Endometrium (tissue), 2 donors: ENCODE results near the gene TFAP2D.

Experiments used
- FAIRE-seq: peaks from 2 replicates; lab custom pipeline; 2012; peaks lifted over from hg19 to GRCh38; lab: Jason Lieb, UNC
- donor health status: control.
- donor health status: control.

TFAP2D gene

DNA sequence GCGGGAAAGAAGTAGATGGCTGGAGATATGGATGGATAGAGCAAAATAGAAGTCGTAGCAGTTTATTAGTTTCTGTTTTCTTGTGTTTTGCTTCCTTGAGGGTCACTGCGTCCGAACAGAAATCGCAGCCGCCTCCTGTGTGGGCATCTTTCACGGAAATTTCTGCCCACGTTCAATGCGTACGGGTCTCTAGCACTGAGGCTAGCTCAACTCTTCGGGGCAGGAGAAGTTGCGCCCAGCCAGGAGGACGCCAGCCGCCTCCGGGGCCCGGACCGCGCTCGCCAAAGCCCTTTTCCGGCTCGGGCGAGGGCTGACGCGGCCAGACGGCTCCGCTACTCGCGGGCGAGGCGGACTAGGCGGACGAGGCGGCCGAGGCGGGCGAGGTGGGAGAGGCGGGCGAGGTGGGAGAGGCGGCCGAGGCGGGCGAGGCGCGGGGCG, 106.2 kb downstream of the TFAP2D start:
- no peak for FAIRE-seq

DNA sequence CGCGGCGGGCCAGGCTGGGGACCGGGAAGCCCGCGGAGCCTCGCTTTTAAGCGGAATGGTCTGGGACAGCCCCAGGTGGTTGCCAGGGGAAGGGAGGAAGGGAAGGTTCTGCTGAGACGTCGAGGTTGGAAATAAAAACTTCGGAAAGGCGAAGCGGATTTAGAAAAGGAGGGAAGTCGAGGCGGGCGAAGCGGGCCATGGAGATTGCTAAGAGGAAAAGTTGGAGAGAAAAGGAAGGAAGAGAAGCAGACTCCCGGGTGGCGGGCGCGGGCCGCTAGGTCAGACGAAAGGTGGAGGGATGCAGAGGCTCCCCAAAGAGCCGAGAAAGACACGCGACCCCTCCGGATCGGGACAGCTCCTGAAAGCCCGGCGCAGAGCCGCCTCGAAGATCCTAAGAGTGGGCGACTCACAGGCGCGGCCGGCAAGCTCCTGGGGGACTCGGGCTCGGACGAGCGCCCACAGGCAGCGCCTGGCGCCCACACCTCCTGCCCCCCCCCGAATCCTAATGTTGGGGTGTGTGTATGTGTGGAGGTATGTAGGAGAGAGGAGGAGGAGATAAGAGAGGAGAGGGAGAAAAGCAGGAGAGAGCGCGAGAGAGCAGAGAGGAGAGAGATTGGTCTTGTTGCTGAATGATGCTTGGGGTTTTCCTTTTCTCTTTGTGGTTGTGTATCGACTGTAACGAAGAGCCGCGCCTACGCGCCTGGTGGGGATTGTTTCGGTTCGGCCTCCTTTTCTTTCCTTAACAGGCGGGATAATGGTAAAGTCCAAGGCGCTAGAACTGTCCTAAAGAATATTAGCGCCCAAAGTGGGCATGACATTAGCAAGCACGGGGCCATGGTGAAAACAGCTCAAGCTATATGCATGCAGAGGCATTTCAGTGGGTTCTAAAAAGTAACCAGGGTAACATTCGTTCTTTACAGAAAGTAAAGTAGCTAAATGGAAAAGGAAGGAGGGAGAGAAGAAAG, 106.9 kb downstream of the TFAP2D start:
- no peak for FAIRE-seq

DNA sequence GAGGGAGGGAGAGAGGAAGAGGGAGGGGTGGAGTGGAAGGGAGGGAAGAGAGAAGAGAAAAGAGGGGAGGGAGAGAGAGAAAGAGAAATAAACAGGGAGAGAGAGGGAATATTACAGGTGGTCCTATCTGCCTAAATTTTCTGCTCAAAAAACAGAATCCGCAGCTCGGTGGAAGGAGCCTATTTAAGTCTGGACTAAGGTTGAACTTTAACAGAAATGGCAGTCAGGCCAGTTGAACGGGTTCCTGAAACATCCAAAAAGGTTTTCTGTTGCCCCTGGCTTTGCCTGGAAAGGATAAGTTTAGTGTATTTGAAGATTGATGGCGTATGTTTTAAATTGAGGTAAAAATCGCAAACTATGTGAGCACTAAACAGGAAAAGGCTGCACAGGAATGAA, 107.5 kb downstream of the TFAP2D start:
- FAIRE-seq: no peak

DNA sequence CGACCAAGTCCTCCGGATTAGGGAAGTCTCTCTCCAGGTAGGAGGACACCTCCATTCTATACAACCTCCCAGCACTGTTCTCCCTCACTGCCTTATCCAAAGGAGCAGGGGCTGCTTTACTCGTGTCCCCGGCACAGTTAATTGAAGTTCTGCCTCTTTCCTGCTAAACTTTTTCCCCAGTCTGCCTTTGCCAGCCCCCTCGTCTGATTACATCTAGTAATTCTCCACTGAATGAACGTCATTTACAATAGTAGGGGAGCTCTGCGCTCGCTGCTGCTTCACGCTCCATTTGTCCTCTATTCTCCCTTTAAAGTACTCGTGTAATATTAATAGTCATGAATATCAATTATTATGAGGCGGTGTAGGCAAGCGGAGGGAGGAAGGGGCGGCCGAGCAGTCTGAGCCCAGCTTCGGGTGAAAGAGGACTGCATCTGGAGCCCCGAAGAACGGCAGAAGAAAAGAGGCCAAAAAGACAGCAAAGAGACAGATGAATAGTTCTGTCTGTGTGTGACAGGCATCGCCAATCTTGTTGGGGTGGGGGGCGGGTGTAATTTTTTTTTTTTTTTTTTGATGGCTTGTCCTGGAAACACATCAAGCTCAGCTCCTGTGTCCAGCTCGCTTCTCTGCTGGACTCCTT, 108.2 kb downstream of the TFAP2D start:
- no peak for FAIRE-seq

GRCh38 chr6:50822078-50822476, 108.8 kb downstream of the TFAP2D start:
- no peak for FAIRE-seq
